ENCODE results near the gene PSMB5. TPM values are rescaled to one million over a fixed set of nuclear protein-coding genes. Genes with fewer than 3 reads are reported as not detected.

The PSMB5 gene
- total RNA-seq, 2 donors from 2014 or later: 47.4 to 79.7 TPM

DNA sequence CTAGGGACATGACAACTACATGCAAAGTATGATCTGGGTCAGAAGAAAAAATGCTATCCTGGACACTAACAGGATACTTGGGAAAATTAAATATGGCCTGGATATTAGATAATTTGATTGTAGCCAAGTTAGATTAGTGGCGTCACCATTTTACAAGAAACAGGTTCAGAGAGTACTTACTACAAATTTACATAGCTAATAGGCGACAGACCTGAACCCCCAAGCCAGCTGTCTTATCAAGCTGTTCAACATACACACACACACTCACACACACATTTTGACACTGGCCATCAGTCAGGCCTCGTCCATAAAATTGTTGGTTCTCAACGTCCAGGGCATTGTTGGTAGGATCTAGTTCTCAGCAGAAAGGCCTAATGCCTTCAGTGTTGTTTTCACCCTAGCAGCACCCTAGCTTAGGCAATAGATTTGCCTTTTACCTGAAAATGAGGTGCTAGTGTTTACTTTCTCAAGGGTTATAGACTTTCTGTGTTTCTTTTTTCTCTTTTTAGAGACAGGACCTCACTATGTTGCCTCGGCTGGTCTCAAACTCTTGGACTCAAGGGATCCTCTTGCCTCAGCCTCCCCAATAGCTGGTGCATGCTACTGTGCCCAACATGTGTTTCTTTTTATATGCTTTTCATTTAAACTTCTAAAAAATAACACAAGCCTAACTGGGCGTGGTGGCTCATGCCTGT is 21.5 kb downstream of the PSMB5 start:
- ATAC-seq (ENCODE audit: insufficient number of reproducible peaks, low FRiP score, low read depth) (no peak), DNase-seq (ENCODE audit: low spot score) (no peak)
- no peaks in the 10 kb centered on the region for H3K27me3 ChIP-seq (replicated peaks; ENCODE audit: insufficient read depth)
- peaks cover 0 to 3% of the 10 kb centered on the region in 2 donors for H3K4me1 ChIP-seq (ENCODE audit: control insufficient read depth in 1 of 2, low read depth in 2 of 2)
- no peaks in the 10 kb centered on the region for H3K9me3 ChIP-seq
- H3K36me3 ChIP-seq: no peaks in the 10 kb centered on the region
- peak overlapping the region in 1 of 2 donors; percentile 22 for H3K27ac ChIP-seq
- H3K4me3 ChIP-seq: no peak overlapping the region
- TF ChIP-seq CTCF (IDR thresholded peaks at IDR 0.05): no peak

DNA sequence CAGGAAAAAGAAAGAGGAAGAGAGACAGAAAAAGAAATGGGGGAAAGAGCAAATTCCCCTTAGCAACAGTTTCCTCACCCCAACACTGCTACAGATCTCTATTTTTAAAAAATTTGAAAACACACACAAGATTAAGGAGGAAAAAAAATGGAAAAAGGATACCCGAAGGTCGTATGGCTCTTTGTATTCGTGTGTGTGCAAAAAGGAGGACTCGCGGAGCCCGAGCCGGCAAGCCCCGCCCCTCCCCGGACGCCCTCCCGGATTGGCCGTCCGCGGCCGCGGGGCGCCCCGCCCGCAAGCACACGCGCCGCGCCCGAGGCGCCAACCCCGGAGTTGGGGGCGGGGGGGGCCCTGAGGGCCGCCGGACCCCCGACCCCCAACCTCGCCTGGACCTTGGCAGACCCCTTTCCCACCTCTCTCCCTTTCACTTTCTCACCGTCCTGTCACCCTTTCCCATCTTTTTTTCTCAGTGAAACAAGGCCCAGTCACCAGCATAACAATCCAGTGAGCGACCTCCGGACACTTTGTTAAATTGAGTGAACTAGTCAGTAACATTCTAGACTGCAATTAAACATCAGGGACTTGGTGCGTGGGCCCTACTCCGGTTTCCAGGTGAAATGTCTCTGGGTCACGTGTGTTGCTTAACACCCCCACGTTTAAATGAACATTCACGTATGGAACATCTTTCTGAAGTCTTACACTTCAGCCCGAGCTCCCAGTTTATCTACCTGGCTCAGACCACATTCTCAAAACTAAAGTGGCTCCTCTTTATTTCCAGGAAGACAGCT is 24.6 kb downstream of the PSMB5 start, which contains the start of gene C14orf93:
Gene C14orf93 (minus strand): TSS at position 205 of the 788 bp plus-strand sequence. CDS start 11,120 bp downstream, outside the sequence.
- H3K27ac ChIP-seq: peak within 1 kb of the TSS; percentile 73 to 76
- no peaks in the 10 kb centered on the region for H3K27me3 ChIP-seq (replicated peaks; ENCODE audit: insufficient read depth)
- no peaks in the 10 kb centered on the region for H3K9me3 ChIP-seq
- TF ChIP-seq CTCF (IDR thresholded peaks at IDR 0.05): no peak
- peak; percentile 5 for ATAC-seq (ENCODE audit: insufficient number of reproducible peaks, low FRiP score, low read depth)
- no peaks in the 10 kb centered on the region for H3K36me3 ChIP-seq
- peak within 1 kb of the TSS; percentile 73 for H3K4me3 ChIP-seq
- no peak for DNase-seq (ENCODE audit: low spot score)
- peaks cover 8 to 22% of the 10 kb centered on the region in 2 donors for H3K4me1 ChIP-seq (ENCODE audit: control insufficient read depth in 1 of 2, low read depth in 2 of 2)

- no peaks in the 10 kb centered on the region for H3K9me3 ChIP-seq
- no peaks in the 10 kb centered on the region for H3K36me3 ChIP-seq
- H3K27me3 ChIP-seq (replicated peaks; ENCODE audit: insufficient read depth): no peaks in the 10 kb centered on the region
- peak overlapping the region; percentile 73 for H3K4me3 ChIP-seq
- H3K4me1 ChIP-seq (ENCODE audit: control insufficient read depth in 1 of 2, low read depth in 2 of 2): peaks cover 8 to 22% of the 10 kb centered on the region in 2 donors
- DNase-seq (ENCODE audit: low spot score) (no peak), ATAC-seq (ENCODE audit: insufficient number of reproducible peaks, low FRiP score, low read depth) (no peak)
- TF ChIP-seq CTCF (IDR thresholded peaks at IDR 0.05): no peak
- H3K27ac ChIP-seq: peak overlapping the region; percentile 73 to 76
These were observed 25.2 kb downstream of the PSMB5 start for GRCh38 chr14:23009483-23009938.

GRCh38 chr14:23008831-23009230 is 25.9 kb downstream of the PSMB5 start:
- Histone ChIP-seq H3K27me3 (replicated peaks; ENCODE audit: insufficient read depth) (no peaks in the 10 kb centered on the region), H3K9me3 (no peaks in the 10 kb centered on the region), H3K27ac (no peak overlapping the region), H3K36me3 (no peaks in the 10 kb centered on the region), H3K4me1 (ENCODE audit: control insufficient read depth in 1 of 2, low read depth in 2 of 2) (peaks cover 8 to 22% of the 10 kb centered on the region in 2 donors), H3K4me3 (no peak overlapping the region)
- TF ChIP-seq CTCF (IDR thresholded peaks at IDR 0.05): no peak
- DNase-seq (ENCODE audit: low spot score): no peak
- no peak for ATAC-seq (ENCODE audit: insufficient number of reproducible peaks, low FRiP score, low read depth)
